GM20000 (cell line): ENCODE data around the gene MICAL3.
"Not testable (repeated sequence)": the region's sequence is repeated elsewhere in the genome, so short reads cannot be mapped to it uniquely, and the experiment has no call there.

Source experiments
- DNase-seq: peaks from one replicate; pipeline ENCODE4 v3.0.0; 2012; ENCODE audit warnings: low spot score
- TF ChIP-seq, protein P1 (sequence below): IDR thresholded peaks from 2 replicates; pipeline ENCODE4 v1.5.1; 2012; ENCODE audit warnings: mild to moderate bottlenecking, control low read depth; ENCODE audit errors: extremely low read depth, missing control alignments

Gene MICAL3

DNA sequence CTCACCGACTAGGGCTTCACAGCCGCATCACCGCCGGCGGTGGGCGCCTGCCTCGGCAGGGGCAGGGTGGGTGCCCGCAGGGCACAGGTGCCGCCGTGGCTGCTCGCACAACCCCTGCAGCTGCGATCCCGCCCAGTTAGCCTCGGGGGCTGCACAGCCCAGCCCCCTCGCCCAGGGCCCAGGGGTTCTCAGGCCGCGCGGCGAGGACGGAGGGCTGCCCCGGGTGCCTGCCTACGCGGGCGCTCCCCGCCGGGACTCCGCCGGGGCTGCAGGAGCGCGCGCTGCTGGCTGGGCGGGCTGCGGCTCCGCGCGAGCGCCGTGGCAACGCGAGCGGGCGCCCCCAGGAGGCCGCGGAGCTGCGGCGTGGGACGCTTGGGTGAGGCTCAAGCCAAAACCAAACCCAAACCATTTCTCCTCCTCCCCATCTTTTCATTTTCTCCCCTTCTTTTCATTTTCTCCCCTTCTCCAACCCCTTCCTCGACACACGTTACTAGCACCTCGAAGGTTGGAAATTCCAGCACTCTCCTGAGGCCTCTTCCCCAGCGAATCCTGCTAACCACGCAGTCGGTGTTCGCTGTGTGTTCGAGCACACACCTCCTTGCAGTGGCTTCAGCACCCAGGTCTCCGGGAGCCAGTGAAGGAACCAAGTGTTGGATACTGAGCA, at the start of gene MICAL3:
Gene MICAL3 (minus strand): TSS at position 286 of the 664 bp plus-strand sequence. CDS start 117,749 bp downstream, outside the sequence.
- peak; percentile 92 for DNase-seq
- TF ChIP-seq, protein P1, sequence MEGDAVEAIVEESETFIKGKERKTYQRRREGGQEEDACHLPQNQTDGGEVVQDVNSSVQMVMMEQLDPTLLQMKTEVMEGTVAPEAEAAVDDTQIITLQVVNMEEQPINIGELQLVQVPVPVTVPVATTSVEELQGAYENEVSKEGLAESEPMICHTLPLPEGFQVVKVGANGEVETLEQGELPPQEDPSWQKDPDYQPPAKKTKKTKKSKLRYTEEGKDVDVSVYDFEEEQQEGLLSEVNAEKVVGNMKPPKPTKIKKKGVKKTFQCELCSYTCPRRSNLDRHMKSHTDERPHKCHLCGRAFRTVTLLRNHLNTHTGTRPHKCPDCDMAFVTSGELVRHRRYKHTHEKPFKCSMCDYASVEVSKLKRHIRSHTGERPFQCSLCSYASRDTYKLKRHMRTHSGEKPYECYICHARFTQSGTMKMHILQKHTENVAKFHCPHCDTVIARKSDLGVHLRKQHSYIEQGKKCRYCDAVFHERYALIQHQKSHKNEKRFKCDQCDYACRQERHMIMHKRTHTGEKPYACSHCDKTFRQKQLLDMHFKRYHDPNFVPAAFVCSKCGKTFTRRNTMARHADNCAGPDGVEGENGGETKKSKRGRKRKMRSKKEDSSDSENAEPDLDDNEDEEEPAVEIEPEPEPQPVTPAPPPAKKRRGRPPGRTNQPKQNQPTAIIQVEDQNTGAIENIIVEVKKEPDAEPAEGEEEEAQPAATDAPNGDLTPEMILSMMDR = peak; percentile 87

DNA sequence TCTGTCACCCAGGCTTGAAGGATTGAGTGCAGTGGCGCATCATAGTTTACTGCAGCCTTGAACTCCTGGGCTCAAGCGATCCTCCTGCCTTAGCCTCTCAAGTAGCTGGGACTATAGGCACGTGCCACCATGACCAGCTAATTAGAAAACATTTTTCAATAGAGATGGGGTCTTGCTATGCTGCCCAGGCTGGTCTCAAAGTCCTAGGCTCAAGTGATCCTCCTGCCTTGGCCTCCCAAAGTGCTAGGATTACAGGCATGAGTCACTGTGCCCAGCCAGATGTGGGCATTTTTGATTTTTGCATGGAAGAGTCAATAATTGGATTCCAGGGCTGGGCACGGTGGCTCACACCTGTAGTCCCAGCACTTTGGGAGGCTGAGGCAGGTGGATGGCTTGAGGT, 49.6 kb upstream of the MICAL3 start:
- not testable (repeated sequence) for DNase-seq

DNA sequence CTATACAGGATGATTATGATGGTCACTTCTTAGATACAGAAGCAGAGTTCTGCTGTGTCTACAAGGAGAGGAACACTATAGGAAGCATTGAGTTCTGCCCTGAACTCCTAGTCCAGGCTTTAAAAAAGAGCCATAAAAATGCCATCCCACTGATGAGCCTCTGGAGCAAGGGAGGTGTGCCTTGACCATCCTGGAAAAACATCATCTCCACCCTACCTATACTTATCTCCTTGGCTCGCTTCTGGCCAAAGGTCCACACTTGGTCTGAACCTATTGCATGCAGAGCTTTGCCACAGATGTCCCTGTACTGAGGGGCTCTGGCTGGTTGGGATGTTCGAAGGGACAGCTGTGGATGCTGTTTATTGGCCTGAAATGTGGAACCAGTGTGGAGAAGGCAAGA, 49.1 kb upstream of the MICAL3 start:
- TF ChIP-seq, protein P1 = no peak
- no peak for DNase-seq

GRCh38 chr22:18071968-18072310, 47.6 kb upstream of the MICAL3 start:
- DNase-seq = no peak
- TF ChIP-seq, protein P1 = no peak

GRCh38 chr22:18071307-18071967, 47.1 kb upstream of the MICAL3 start:
- not testable (repeated sequence) for DNase-seq

DNA sequence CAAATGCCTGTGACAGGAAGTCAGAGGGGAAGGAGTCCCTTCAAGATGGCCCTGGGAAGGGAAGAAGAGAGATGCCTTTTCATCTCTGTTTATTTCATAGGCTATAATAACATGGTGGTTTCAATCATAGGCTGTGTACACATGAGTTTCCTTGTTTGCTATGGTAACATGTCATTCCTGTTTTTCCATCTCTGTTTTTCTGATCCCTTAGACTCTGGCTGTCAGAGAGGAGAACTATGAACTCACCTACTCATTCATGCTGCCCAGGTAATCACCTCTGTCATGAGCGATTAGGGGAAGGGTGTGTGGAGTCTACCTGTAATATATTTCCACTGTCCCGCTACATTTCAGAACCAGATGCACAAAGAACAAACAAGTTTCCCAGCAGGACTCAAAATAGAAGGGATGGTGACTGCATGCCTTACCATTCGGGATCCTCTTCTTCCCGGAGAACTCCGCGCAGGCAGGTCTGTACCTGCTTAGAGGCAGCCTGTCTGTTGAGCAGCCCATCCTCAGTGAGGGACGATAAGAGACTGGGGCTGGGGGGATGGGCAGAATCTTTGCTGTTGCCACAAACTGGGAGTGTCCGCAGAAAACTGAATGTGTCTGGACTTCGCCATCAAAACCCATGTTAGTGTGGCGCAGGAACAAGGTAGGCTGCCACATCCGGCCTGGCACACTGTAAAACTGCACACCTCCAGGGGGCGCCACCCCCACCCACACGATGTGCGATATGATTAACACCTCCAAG, 46.4 kb upstream of the MICAL3 start:
- TF ChIP-seq, protein P1 = no peak
- DNase-seq = no peak

GRCh38 chr22:18070041-18070440, 45.7 kb upstream of the MICAL3 start:
- TF ChIP-seq, protein P1 = no peak
- no peak for DNase-seq

DNA sequence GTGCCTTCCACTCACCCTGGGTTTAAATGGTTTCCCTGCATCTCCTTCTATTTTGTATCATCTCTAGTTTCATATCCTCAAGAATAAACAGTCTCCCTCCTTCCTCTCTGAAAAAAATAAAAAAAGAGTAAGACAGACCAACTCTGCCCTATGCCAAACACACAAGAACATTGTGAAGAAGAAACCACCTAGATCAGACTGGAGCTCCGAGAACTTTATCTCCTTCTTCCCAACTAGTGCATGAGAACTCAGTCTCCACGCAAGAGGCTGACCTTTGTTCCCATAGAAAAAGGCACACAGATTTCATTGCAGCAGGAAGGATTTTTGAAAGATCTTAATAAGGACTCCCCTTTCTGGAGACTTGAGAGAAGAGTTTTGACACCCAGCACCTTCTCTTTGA, 44.7 kb upstream of the MICAL3 start:
- no peak for DNase-seq

More for the DNA sequence above, 44.7 kb upstream of the MICAL3 start:
- TF ChIP-seq, protein P1 = no peak
